Measurements from ENCODE around the gene SSTR3. TPM values are rescaled to one million over a fixed set of nuclear protein-coding genes. Genes with fewer than 3 reads are reported as not detected.
"Not testable (repeated sequence)": the region's sequence is repeated elsewhere in the genome, so short reads cannot be mapped to it uniquely, and the experiment has no call there.

The SSTR3 gene
- total RNA-seq, 1 donor from 2014 or later = not detected

DNA sequence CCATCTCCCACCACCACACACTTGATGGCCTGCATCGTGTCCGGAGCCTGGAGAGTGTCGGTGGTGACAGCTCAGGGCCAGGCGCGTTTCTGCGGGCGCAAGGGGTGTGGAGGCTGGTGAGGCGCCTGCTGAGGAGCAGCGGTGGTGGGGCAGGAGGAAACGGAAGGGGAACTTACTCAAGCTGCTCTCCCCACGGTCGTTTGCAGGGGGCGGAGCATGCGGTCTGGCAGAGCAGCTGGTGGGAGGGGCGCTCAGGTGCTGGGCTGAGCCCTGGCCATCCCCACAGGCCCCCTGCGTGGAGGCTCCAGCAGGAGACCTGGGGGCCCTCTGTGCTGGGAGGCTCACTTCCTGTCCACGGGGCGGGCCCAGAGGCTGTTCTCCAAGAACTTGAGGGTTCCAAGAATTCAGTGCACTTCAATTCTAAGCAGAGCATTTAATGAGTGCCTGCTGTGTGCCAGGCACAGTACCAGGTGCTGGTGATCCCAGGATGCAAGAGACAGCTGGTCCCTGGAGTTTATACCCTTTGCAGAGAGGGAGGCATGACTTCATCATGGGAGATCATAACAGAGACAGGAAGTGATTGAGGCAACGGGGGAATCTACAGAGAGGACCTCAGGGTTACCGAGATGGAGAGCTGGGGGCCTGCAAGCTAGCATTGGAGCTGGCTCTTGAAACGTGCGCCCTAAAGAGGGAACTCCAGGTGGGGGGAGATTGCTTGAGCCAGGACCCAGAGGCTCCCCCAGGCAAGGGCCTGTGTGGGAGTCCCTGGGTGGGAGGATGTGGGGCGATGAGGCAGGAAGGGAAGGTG is 32.0 kb upstream of the SSTR3 start, which contains the start of gene RAC2:
TSS of gene RAC2 (minus strand) at position 156 of the 808 bp plus-strand sequence. CDS start at position 35, 121 bp downstream.
- intact Hi-C loops (cut with micrococcal nuclease) = no loop called here

DNA sequence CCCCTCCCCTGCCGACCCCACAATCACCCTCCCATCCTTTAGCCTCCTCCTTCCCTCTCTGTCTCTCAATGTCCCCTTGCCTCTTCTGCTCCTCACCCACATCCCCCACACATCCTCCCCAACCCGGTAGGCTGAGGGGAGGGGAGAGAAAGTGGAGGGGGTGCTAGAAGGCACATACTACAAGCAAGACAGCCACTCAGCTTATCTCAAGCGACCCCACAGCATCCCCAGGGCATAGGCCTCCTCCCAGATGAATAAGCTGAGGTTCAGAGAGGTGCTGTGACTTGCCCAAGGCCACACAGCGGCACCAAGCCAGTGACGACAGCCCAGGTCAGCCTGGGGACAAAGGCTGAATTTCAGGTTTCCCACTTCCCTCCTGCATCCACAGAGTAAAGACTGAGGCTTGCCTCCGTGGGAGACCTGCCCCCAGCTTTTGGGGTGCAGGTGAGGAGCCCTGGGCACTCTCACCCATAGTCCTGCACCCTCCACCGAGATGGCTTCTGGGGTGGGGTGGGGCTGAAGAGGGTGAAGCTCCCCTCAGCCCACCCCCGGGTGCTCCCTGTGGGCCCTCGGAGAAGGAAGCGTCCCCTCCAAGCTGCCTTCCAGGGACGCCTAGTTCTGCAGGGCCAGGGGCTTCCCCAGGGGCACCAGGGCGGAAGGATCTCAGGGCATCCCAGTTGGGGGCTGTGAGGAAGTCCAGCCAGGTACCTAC is 31.3 kb upstream of the SSTR3 start:
- ATAC-seq (no peak), DNase-seq (no peak)
- intact Hi-C loops (cut with micrococcal nuclease) = no loop called here

More for the DNA sequence above, 32.0 kb upstream of the SSTR3 start, which contains the start of gene RAC2:
- ATAC-seq (peak; percentile 79), DNase-seq (peak; percentile 81)

DNA sequence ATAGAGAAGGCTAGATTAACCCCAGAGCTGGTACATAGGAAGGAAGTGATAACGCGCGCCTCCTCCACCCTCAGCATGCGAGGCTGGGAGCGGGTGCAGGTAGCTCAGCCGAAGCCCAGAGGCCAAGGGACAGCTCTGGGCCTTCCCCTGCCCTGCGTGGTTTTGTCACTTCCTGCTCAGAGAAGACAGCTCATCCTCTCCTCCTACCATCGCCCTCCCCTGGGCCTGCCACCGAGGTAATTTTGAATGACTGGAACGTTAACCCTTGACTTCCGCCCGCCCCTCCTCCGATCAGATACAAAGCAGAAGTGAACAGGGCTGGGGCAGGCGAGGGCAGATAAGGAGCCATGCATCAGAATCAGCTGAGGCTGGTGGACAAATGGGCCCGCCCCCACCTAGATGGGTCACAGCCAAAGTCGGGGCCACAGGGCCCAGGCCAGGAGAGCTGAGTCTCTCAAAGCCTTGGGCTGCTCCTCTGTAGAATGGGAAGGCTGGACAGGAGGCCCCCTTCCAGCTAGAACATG is 30.2 kb upstream of the SSTR3 start:
- ATAC-seq (peak; percentile 65), DNase-seq (peak; percentile 61)
- intact Hi-C loops (cut with micrococcal nuclease) = no loop called here

DNA sequence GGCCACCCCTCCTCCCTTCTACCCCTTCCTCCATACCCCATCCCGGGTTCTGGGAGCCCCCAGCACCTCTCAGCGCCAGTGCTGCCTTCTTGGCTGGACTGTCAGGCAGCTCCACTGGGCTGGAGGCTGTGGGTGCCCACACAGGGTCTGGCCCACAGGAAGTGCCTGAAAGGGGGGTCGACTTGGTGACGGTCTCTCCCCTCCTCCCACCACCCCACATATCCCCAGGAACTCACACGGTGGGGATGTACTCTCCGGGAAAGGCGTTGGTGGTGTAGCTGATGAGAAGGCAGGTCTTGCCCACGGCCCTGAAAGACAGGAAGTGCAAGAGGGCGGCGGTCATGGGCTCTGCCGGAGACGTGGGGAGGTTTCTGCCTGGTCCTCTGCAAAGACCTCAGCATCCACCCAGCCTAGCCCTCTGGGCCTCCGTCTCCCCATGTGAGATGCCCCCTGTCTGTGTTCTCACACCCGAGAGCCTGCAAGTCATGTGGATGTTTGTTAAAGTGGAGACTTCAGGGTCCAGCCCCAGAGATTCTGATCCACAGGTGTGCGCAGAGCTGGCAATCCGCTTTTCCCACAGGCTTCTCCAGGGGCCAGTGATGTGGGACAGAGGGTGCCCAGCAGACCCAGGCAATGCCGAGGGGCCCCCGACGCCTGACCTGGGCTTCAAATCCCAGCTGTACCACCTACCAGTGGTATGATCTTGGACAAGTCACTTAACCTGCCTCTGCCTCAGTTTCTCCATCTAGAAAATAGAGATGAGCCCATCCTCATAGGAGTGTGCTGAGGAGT is 29.3 kb upstream of the SSTR3 start:
- intact Hi-C loops (cut with micrococcal nuclease) = no loop called here
- DNase-seq (no peak), ATAC-seq (no peak)

DNA sequence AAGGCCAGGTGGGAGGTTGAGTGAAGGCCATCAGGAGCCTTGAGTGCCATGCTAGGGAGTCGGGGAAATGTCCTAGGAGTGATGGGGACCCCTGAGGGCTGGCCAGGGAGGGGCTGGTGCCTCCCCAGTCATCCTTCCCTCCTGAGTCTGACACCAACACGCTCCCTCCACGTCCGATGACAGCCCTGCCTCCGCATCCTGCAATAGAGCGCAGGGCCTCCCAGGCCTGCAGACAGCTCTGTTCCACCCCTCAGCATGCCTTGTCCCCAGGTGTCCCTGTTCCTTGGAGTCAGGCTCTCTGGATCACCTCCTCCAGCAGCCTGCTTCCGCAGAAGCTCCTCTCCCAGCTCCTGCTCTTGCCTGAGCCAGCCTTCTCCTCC is 28.7 kb upstream of the SSTR3 start:
- intact Hi-C loops (cut with micrococcal nuclease) = no loop called here
- no peak for ATAC-seq
- no peak for DNase-seq

DNA sequence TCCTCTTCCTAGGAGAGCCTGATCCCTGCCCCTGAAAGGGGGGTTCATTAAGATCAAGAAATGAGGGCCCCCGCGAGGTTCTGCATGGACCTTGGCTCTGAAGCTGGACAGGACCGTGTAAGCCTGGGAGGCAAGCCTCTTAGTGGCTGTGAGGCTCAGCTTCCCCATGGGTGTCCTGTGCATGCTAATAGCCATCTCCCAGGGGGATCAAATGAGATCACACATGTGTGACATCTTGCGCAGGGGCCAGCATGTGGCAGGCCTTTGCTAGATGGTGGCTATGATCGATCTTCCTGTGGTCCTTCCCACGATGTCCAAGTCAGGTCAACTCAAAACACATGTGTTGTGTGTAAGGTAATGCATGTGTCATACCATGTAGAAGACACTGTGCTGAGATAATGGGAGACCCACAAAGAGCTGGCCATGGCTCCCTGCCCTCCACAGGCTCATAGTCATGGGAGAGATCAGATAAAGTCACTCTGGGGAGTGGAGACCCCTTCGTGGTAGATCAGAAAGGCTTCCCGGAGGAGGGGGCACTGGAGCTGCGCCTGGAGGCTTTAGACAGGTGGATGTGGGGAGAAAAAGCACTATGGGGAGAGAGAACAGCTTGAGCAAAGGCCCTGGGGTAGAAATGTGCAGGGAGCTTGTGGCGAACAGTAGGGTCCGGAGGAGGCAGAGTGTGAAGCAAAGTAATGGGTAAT is 28.1 kb upstream of the SSTR3 start:
- intact Hi-C loops (cut with micrococcal nuclease) = no loop called here
- no peak for DNase-seq
- no peak for ATAC-seq

DNA sequence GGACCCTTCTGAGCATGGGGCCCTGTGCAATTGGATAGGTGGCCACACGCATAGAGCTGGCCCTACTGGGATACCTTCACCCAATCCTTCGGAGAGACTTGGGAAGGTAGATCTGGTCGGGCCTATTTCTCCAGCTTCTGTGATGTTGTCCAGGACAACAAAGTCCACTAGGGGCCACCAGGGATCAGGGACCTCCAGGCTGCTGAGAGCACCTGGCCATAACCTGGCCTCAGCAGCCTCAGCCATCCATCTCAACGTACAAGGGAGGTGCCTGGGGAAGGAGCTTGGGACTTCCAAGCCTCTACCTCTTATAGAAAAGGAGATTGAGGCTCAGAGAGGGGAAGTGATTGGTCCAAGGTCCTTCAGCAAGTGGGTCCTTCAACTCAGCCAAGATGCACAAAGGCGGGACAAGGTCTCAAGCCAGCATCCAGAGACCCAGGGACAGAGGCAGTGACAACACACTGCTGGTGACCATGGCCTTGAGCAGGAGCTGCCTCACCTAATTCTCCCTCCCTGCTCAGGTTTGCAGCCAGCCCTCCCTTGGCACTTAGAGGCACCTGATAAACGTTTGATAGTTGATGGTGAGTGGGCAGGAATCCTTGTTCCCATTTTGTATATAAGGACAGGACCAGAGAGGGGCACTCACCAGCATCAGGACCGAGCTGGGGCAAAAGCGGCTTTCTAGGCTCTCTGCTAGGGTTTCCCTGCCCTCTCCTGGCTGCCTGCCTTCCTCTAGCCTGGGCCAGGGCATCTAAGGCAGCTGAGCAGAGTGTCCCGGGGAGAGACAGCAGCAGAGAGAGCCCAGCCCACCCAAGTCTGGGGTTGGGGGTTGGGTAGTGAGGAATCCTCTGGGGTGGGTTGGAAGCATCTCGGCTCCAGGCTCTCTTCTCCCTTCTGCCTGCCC is 27.3 kb upstream of the SSTR3 start:
- ATAC-seq = no peak
- intact Hi-C loops (cut with micrococcal nuclease) = no loop called here
- DNase-seq = no peak

DNA sequence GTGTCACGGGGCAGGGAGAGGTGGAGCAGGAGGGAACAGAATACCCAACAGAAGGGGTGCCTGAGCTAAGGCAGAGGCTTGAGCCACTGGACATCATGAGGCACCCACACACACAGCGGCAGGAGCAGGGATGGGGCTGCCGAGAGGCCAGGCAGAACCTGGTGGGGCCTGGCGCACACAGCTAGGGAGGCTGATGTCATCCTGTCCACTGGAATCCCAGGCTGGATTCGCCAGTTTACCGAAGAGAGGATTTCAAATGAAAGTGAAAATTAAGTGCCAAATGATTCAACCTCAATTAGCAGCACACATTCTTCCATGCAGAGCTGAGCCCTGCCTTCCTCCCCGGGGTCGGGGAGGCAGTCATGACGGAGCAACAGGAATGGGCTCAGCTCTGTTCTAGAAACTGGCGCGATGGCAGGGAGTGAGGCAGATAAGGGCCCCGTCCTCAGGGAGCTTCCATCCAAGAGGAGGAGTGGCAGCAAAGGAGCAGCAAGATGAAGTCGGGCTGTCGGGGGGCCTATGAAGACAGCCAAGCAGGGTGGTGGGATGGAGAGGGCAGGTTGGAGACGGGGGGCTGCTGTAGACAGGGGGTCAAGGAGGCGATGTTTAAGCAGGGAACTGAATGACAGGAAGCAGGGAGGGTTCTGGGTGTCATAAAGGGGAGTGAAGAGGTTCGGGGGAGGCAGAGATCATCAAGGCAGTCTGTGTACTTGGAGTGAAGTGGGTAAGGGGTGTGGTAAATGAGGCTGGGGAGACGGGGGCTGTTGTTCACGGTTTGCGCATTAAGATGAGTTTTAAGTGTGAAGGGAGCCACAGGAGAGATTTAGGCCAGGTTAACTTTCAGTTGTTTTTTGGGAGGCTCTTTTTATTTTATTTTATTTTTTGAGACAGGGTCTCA is 25.3 kb upstream of the SSTR3 start:
- intact Hi-C loops (cut with micrococcal nuclease) = no loop called here
- no peak for DNase-seq
- ATAC-seq = no peak

DNA sequence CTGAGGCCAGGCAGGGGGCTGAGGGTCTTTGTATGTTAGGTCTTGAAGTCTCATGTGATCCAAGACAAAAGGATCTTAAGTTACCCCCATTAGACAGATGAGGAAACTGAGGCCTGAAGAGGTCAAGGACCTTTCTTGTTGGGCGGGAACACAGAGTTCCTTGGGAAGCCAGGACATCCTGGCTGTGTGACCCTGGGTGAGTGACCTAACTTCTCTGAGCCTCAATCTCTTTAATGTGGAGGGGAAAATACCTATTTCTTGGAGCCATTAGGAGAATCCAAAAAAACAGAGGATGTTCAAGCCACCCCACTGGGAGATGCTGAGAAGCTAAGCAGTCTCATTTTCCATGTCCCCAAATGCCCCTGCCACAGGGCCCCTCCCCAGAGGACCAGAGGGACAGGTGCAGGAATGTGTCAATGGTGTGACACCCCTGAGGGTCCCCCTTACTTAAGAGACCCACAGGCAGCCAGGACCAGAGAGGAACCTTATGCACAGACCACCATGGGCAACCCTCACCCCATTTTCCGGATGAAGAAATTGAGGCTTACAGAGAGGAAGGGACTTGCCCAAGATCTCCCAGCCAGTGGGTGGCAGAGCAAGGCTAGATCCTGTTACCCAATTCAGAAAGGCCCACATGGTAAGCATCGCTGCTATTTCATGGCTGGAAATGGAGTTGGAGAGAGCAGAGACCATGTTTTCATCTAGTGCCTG is 23.8 kb upstream of the SSTR3 start:
- DNase-seq = no peak
- intact Hi-C loops (cut with micrococcal nuclease) = no loop called here

DNA sequence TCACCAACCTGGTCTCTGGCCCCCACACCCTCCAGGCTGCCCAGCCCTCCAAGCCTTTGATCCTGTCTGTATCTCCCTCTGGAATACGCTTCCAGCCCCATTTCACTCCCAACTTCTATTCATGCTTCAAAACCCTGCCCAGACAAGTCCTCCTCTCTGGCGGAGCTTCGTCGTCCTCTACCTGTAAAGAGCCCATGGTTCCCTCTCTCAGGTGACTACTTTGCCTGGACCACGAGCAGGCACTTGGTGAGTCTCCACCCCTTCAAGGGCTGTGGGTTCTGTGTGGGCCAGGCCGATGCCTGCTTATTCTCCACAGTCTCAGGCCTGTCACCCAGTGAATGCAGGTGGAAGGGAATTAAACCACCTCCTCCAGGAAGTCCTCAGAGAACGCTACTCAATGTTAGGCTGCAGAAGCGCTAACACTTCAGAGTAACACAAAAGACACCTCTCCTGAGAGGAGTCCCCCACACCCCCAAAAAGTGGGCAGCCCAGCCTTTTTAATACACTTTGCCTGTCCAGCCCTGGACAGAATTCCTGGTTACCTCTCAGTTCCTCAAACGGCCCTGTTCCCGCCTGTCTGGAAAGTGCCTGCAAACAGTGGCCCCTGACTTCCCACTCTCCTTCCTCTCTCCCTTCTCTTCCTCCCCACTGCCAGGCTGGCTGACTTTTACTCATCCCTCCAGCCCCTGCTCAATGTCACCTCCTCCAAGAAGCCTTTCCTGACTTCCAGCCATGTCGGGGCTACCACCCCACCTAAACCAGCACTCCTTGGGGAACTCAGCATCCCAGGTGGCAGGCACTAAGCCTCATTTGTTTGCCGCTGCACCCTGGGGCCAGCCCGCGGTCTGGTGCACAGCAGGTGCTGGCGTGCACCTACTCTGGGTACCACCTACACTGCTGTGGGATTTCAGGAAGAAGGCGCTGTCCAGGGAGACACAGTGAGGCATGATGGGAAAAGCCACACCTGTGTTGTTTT is 22.7 kb upstream of the SSTR3 start:
- intact Hi-C loops (cut with micrococcal nuclease) = no loop called here
- DNase-seq (no peak), ATAC-seq (no peak)

More for the DNA sequence above, 23.8 kb upstream of the SSTR3 start:
- no peak for ATAC-seq

DNA sequence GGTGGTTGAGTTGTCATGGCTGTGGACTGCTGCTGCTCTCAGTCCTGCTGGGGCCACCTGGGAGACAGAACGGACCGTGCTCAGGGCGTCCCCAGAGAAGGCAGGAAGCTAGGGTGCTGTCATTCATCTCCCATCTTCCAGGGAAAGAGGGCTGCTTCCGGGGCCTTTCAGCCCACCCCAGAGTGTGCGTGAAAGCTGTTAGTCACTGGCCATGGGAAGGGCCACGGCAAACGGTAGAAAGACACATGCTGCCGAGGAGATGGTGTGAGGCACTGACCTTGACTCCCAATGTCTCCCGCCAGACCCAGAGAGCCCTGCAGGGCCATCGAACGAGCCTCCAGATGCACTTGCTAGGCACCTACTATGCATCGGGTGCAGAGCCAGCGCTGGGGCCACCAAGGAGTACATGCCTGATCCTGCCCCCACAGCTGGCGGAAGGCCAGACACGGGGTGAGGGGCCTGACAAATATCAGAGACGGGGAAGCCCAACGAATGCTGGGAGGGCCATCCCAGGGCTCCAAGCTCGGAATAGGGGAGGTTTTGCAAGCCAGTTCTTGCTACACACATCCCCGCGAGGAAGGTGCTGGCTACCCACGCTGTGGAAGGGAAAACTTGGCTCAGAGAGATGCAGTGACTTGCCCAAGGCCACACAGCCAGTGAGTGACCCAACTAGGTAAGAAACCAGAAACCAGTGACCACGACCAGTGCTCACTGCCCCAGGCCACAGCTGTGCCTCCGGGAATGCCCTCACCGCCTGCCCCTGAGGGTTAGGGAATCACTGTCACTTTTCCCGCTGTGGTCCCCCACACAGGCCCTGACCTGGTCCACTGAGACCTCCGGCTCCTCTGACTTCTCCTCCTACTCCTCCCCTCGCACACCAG is 21.7 kb upstream of the SSTR3 start:
- intact Hi-C loops (cut with micrococcal nuclease) = no loop called here
- ATAC-seq (no peak), DNase-seq (no peak)

DNA sequence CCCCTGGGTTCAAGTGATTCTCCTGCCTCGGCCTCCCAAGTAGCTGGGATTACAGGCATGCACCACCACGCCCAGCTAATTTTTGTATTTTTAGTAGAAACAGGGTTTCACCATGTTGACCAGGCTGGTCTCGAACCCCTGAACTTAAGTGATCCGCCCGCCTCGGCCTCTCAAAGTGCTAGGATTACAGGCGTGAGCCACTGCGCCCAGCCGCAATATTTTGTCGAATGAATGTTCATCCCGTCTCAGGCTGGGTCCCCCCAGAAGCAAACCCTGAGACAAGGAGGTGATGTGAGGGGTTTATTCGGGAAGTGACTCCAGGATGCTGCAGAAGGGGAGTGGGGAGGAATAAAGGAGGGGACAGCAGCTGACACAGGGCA is 21.1 kb upstream of the SSTR3 start:
- DNase-seq; intact Hi-C loops (cut with micrococcal nuclease); ATAC-seq: not testable (repeated sequence)

DNA sequence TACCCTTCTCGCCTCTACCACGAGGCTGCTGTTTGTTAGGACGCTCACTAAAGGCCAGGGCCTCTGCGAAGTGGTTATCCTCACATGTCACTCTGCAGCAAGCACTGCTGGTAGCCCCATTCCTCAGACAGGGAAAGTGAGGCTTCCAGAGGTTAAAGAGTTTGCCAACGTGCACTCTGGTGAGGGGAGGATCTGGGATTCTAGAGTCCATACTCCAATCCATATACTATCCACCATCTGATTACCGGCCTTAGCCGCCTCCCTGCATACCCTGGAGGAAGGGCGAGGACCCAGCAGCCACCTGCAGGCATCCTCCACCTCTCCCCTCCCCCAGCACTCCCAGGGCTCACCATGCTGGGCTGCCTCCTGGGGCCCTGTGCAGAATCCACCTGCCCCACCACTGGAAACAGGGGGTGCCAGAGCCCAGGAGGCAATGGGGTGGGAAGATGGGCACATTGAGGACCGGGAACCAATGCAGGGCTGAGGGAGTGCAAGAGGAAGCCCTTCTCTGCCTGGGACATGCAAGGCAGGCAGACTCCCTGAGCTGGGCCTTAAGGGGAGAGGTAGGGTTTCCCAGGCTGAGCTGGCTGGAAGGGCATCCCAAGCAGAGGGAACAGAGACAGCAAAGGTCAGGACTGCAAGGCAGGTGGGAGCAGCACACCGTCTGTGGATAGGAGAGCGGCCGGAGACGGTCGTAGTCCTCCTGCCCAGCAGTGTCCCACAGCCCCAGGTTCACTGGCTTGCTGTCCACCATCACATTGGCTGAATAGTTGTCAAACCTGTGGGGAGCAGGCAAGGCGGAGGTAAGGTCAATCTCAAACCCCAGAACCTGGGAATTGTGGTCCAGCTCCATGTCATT is 20.1 kb upstream of the SSTR3 start:
- DNase-seq (no peak), ATAC-seq (no peak)
- intact Hi-C loops (cut with micrococcal nuclease) = no loop called here
